ENCODE results near the gene HMCN1. TPM values are rescaled to one million over a fixed set of nuclear protein-coding genes. Genes with fewer than 3 reads are reported as not detected.

The HMCN1 gene
- total and polyA plus RNA-seq, 2 experiments from 2014 or later = 1.6 to 8.7 TPM

DNA sequence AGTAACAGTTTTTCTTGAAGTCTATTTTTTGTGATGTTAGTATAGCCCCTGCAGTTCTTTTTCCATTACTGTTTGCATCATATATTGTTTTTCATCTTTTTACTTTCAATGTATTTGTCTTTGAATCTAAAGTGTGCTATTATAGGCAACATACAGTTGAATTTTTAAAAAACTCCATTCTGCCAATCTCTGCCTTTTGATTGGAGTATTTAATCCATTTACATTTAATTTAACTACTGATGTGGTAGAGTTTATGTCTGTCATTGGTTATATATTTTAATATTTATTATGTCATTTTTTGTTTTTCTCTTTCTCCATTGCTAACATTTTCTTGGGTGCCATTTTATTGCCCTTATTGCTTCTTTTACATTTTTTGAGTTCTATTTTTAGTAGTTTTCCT is 296.3 kb downstream of the HMCN1 start:
- H3K4me3 Mint-ChIP-seq = no peak overlapping the region
- H3K27ac Mint-ChIP-seq = no peak overlapping the region
- Histone ChIP-seq H3K4me3 (no peak overlapping the region), H3K4me1 (ENCODE audit: insufficient read depth) (no peaks in the 10 kb centered on the region), H3K36me3 (ENCODE audit: insufficient read depth) (no peaks in the 10 kb centered on the region), H3K79me2 (replicated peaks; ENCODE audit: insufficient read depth) (no peaks in the 10 kb centered on the region), H3K4me2 (no peak overlapping the region), H3K9me2 (ENCODE audit: insufficient read depth) (no peaks in the 10 kb centered on the region), H3K27me3 (ENCODE audit: insufficient read depth) (no peaks in the 10 kb centered on the region), H2AFZ (no peak overlapping the region), H4K20me1 (replicated peaks; ENCODE audit: insufficient read depth) (no peaks in the 10 kb centered on the region), H3F3A (replicated peaks; ENCODE audit: low read depth) (no peaks in the 10 kb centered on the region), H3K27ac (ENCODE audit: low read depth) (no peak overlapping the region)
- no peaks in the 10 kb centered on the region for H3K9me3 Mint-ChIP-seq
- DNase-seq (ENCODE audit: low spot score) (no peak), ATAC-seq (no peak)
- peaks cover 5% of the 10 kb centered on the region; the same call in 1 of the 3 replicates for H3K36me3 Mint-ChIP-seq (ENCODE audit: low read depth)
- TF ChIP-seq NANOG (IDR thresholded peaks at IDR 0.05; ENCODE audit: borderline replicate concordance) = no peak
- no peaks in the 10 kb centered on the region for H3K4me1 Mint-ChIP-seq
- no peaks in the 10 kb centered on the region for H3K27me3 Mint-ChIP-seq (ENCODE audit: insufficient read depth, low read depth, poor library complexity)

DNA sequence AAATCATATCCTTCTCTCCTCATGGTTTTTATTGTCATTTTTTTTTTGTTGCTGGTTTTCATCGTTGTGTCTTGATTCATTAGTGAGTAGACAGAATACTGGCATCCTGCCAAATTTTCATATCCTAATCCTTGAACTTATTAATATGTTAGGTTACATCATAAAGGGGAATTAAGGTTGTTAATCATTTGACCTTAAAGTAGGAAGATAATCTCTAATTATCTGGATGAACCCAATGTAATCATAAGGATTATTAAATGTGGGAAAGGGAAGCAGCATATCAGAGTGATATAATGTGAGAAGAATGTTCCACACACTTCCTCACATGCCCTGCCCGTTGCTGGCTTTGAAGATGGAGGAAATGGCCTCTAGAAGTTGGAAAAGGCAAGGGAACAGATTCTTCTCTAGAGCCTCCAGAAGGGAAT is 299.7 kb downstream of the HMCN1 start:
- DNase-seq (ENCODE audit: low spot score) = no peak
- Histone ChIP-seq H3F3A (replicated peaks; ENCODE audit: low read depth) (no peaks in the 10 kb centered on the region), H3K9me2 (ENCODE audit: insufficient read depth) (no peaks in the 10 kb centered on the region), H2AFZ (no peak overlapping the region), H3K36me3 (ENCODE audit: insufficient read depth) (no peaks in the 10 kb centered on the region), H3K4me2 (no peak overlapping the region), H3K4me3 (no peak overlapping the region), H3K27me3 (ENCODE audit: insufficient read depth) (no peaks in the 10 kb centered on the region), H4K20me1 (replicated peaks; ENCODE audit: insufficient read depth) (no peaks in the 10 kb centered on the region), H3K27ac (ENCODE audit: low read depth) (no peak overlapping the region), H3K4me1 (ENCODE audit: insufficient read depth) (no peaks in the 10 kb centered on the region), H3K79me2 (replicated peaks; ENCODE audit: insufficient read depth) (no peaks in the 10 kb centered on the region)
- Mint-ChIP-seq H3K27me3 (ENCODE audit: insufficient read depth, low read depth, poor library complexity) (no peaks in the 10 kb centered on the region), H3K36me3 (ENCODE audit: low read depth) (peaks cover 7% of the 10 kb centered on the region; the same call in 2 of the 3 replicates), H3K4me3 (no peak overlapping the region), H3K9me3 (no peaks in the 10 kb centered on the region; the same call in 2 of the 3 replicates), H3K27ac (no peak overlapping the region), H3K4me1 (no peaks in the 10 kb centered on the region)
- no peak for ATAC-seq
- no peak for TF ChIP-seq JUNB (IDR thresholded peaks at IDR 0.05; ENCODE audit: unreplicated experiment)
- TF ChIP-seq, protein P1, sequence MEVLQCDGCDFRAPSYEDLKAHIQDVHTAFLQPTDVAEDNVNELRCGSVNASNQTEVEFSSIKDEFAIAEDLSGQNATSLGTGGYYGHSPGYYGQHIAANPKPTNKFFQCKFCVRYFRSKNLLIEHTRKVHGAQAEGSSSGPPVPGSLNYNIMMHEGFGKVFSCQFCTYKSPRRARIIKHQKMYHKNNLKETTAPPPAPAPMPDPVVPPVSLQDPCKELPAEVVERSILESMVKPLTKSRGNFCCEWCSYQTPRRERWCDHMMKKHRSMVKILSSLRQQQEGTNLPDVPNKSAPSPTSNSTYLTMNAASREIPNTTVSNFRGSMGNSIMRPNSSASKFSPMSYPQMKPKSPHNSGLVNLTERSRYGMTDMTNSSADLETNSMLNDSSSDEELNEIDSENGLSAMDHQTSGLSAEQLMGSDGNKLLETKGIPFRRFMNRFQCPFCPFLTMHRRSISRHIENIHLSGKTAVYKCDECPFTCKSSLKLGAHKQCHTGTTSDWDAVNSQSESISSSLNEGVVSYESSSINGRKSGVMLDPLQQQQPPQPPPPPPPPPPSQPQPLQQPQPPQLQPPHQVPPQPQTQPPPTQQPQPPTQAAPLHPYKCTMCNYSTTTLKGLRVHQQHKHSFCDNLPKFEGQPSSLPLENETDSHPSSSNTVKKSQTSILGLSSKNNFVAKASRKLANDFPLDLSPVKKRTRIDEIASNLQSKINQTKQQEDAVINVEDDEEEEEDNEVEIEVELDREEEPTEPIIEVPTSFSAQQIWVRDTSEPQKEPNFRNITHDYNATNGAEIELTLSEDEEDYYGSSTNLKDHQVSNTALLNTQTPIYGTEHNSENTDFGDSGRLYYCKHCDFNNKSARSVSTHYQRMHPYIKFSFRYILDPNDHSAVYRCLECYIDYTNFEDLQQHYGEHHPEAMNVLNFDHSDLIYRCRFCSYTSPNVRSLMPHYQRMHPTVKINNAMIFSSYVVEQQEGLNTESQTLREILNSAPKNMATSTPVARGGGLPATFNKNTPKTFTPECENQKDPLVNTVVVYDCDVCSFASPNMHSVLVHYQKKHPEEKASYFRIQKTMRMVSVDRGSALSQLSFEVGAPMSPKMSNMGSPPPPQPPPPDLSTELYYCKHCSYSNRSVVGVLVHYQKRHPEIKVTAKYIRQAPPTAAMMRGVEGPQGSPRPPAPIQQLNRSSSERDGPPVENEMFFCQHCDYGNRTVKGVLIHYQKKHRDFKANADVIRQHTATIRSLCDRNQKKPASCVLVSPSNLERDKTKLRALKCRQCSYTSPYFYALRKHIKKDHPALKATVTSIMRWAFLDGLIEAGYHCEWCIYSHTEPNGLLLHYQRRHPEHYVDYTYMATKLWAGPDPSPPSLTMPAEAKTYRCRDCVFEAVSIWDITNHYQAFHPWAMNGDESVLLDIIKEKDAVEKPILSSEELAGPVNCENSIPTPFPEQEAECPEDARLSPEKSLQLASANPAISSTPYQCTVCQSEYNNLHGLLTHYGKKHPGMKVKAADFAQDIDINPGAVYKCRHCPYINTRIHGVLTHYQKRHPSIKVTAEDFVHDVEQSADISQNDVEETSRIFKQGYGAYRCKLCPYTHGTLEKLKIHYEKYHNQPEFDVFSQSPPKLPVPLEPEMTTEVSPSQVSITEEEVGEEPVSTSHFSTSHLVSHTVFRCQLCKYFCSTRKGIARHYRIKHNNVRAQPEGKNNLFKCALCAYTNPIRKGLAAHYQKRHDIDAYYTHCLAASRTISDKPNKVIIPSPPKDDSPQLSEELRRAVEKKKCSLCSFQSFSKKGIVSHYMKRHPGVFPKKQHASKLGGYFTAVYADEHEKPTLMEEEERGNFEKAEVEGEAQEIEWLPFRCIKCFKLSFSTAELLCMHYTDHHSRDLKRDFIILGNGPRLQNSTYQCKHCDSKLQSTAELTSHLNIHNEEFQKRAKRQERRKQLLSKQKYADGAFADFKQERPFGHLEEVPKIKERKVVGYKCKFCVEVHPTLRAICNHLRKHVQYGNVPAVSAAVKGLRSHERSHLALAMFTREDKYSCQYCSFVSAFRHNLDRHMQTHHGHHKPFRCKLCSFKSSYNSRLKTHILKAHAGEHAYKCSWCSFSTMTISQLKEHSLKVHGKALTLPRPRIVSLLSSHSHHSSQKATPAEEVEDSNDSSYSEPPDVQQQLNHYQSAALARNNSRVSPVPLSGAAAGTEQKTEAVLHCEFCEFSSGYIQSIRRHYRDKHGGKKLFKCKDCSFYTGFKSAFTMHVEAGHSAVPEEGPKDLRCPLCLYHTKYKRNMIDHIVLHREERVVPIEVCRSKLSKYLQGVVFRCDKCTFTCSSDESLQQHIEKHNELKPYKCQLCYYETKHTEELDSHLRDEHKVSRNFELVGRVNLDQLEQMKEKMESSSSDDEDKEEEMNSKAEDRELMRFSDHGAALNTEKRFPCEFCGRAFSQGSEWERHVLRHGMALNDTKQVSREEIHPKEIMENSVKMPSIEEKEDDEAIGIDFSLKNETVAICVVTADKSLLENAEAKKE (CRISPR knock-in tag; IDR thresholded peaks at IDR 0.05) = no peak
- TF ChIP-seq STAT1 (IDR thresholded peaks at IDR 0.05; ENCODE audit: unreplicated experiment) = no peak
- TF ChIP-seq, protein P2, sequence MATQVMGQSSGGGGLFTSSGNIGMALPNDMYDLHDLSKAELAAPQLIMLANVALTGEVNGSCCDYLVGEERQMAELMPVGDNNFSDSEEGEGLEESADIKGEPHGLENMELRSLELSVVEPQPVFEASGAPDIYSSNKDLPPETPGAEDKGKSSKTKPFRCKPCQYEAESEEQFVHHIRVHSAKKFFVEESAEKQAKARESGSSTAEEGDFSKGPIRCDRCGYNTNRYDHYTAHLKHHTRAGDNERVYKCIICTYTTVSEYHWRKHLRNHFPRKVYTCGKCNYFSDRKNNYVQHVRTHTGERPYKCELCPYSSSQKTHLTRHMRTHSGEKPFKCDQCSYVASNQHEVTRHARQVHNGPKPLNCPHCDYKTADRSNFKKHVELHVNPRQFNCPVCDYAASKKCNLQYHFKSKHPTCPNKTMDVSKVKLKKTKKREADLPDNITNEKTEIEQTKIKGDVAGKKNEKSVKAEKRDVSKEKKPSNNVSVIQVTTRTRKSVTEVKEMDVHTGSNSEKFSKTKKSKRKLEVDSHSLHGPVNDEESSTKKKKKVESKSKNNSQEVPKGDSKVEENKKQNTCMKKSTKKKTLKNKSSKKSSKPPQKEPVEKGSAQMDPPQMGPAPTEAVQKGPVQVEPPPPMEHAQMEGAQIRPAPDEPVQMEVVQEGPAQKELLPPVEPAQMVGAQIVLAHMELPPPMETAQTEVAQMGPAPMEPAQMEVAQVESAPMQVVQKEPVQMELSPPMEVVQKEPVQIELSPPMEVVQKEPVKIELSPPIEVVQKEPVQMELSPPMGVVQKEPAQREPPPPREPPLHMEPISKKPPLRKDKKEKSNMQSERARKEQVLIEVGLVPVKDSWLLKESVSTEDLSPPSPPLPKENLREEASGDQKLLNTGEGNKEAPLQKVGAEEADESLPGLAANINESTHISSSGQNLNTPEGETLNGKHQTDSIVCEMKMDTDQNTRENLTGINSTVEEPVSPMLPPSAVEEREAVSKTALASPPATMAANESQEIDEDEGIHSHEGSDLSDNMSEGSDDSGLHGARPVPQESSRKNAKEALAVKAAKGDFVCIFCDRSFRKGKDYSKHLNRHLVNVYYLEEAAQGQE (IDR thresholded peaks at IDR 0.05; ENCODE audit: unreplicated experiment) = no peak
- no peak for TF ChIP-seq EZH2phosphoT487 (IDR thresholded peaks at IDR 0.05; ENCODE audit: unreplicated experiment)
- no peak for TF ChIP-seq ZNF331 (CRISPR knock-in tag; IDR thresholded peaks at IDR 0.05; ENCODE audit: low read depth)
- TF ChIP-seq NANOG (IDR thresholded peaks at IDR 0.05; ENCODE audit: borderline replicate concordance) = no peak
- TF ChIP-seq, protein P3, sequence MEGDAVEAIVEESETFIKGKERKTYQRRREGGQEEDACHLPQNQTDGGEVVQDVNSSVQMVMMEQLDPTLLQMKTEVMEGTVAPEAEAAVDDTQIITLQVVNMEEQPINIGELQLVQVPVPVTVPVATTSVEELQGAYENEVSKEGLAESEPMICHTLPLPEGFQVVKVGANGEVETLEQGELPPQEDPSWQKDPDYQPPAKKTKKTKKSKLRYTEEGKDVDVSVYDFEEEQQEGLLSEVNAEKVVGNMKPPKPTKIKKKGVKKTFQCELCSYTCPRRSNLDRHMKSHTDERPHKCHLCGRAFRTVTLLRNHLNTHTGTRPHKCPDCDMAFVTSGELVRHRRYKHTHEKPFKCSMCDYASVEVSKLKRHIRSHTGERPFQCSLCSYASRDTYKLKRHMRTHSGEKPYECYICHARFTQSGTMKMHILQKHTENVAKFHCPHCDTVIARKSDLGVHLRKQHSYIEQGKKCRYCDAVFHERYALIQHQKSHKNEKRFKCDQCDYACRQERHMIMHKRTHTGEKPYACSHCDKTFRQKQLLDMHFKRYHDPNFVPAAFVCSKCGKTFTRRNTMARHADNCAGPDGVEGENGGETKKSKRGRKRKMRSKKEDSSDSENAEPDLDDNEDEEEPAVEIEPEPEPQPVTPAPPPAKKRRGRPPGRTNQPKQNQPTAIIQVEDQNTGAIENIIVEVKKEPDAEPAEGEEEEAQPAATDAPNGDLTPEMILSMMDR (conservative IDR thresholded peaks at IDR 0.05; ENCODE audit: low read depth in 2 of 2) = no peak
- TF ChIP-seq EZH2 (IDR thresholded peaks at IDR 0.05; ENCODE audit: low read depth, unreplicated experiment) = no peak
- TF ChIP-seq POLR2AphosphoS5 (IDR thresholded peaks at IDR 0.05; ENCODE audit: low read depth) = no peak
- TF ChIP-seq ZNF114 (CRISPR knock-in tag; IDR thresholded peaks at IDR 0.05) = no peak
- TF ChIP-seq CREB1 (CRISPR knock-in tag; IDR thresholded peaks at IDR 0.05; ENCODE audit: low read depth) = no peak
